ENCODE results near the gene TCEANC2. TPM values are rescaled to one million over a fixed set of nuclear protein-coding genes. Genes with fewer than 3 reads are reported as not detected.

The TCEANC2 gene
- total RNA-seq, 1 experiment from 2014 or later = 4.3 TPM

GRCh38 chr1:54137534-54138061 is 84.2 kb downstream of the TCEANC2 start:
- Histone ChIP-seq H3K36me3 (replicated peaks; ENCODE audit: control insufficient read depth, insufficient read depth, low read length) (no peaks in the 10 kb centered on the region), H3K27me3 (ENCODE audit: control insufficient read depth, insufficient read depth, low read length) (no peaks in the 10 kb centered on the region), H3K4me3 (ENCODE audit: insufficient read depth, low read depth, low read length) (no peak overlapping the region)
- DNase-seq = no peak

- no peak for DNase-seq
- Histone ChIP-seq H3K4me3 (ENCODE audit: insufficient read depth, low read depth, low read length) (no peak overlapping the region), H3K27me3 (ENCODE audit: control insufficient read depth, insufficient read depth, low read length) (no peaks in the 10 kb centered on the region), H3K36me3 (replicated peaks; ENCODE audit: control insufficient read depth, insufficient read depth, low read length) (no peaks in the 10 kb centered on the region)
Measured at GRCh38 chr1:54138994-54139393, 85.6 kb downstream of the TCEANC2 start.

- Histone ChIP-seq H3K4me3 (ENCODE audit: insufficient read depth, low read depth, low read length) (no peak overlapping the region), H3K27me3 (ENCODE audit: control insufficient read depth, insufficient read depth, low read length) (no peaks in the 10 kb centered on the region), H3K36me3 (replicated peaks; ENCODE audit: control insufficient read depth, insufficient read depth, low read length) (no peaks in the 10 kb centered on the region)
- DNase-seq = no peak
Measured at GRCh38 chr1:54139711-54140110, 86.3 kb downstream of the TCEANC2 start.

- Histone ChIP-seq H3K36me3 (replicated peaks; ENCODE audit: control insufficient read depth, insufficient read depth, low read length) (no peaks in the 10 kb centered on the region), H3K27me3 (ENCODE audit: control insufficient read depth, insufficient read depth, low read length) (no peaks in the 10 kb centered on the region), H3K4me3 (ENCODE audit: insufficient read depth, low read depth, low read length) (no peak overlapping the region)
- DNase-seq = no peak
Measured at GRCh38 chr1:54142146-54142900, 88.9 kb downstream of the TCEANC2 start.

GRCh38 chr1:54144366-54144765 is 91.0 kb downstream of the TCEANC2 start:
- Histone ChIP-seq H3K36me3 (replicated peaks; ENCODE audit: control insufficient read depth, insufficient read depth, low read length) (no peaks in the 10 kb centered on the region), H3K27me3 (ENCODE audit: control insufficient read depth, insufficient read depth, low read length) (no peaks in the 10 kb centered on the region), H3K4me3 (ENCODE audit: insufficient read depth, low read depth, low read length) (no peak overlapping the region)
- no peak for DNase-seq

GRCh38 chr1:54149734-54150133 is 96.3 kb downstream of the TCEANC2 start:
- H3K4me3 ChIP-seq (ENCODE audit: insufficient read depth, low read depth, low read length) = no peak overlapping the region
- no peaks in the 10 kb centered on the region for H3K36me3 ChIP-seq (replicated peaks; ENCODE audit: control insufficient read depth, insufficient read depth, low read length)
- no peaks in the 10 kb centered on the region for H3K27me3 ChIP-seq (ENCODE audit: control insufficient read depth, insufficient read depth, low read length)
- no peak for DNase-seq

GRCh38 chr1:54151013-54151412 is 97.6 kb downstream of the TCEANC2 start:
- Histone ChIP-seq H3K36me3 (replicated peaks; ENCODE audit: control insufficient read depth, insufficient read depth, low read length) (no peaks in the 10 kb centered on the region), H3K4me3 (ENCODE audit: insufficient read depth, low read depth, low read length) (no peak overlapping the region), H3K27me3 (ENCODE audit: control insufficient read depth, insufficient read depth, low read length) (no peaks in the 10 kb centered on the region)
- DNase-seq = no peak

- DNase-seq = no peak
- no peaks in the 10 kb centered on the region for H3K36me3 ChIP-seq (replicated peaks; ENCODE audit: control insufficient read depth, insufficient read depth, low read length)
- no peak within 1 kb of the TSS for H3K4me3 ChIP-seq (ENCODE audit: insufficient read depth, low read depth, low read length)
- H3K27me3 ChIP-seq (ENCODE audit: control insufficient read depth, insufficient read depth, low read length) = no peaks in the 10 kb centered on the region
Measured at GRCh38 chr1:54152696-54153095, 99.3 kb downstream of the TCEANC2 start, which contains the start of gene CDCP2. Gene CDCP2 (minus strand): TSS chr1:54153000. CDS start chr1:54152922, 78 bp downstream.

GRCh38 chr1:54153535-54154439 is 100.4 kb downstream of the TCEANC2 start:
- DNase-seq = peak; percentile 82
- Histone ChIP-seq H3K4me3 (ENCODE audit: insufficient read depth, low read depth, low read length) (no peak overlapping the region), H3K27me3 (ENCODE audit: control insufficient read depth, insufficient read depth, low read length) (no peaks in the 10 kb centered on the region), H3K36me3 (replicated peaks; ENCODE audit: control insufficient read depth, insufficient read depth, low read length) (no peaks in the 10 kb centered on the region)

Other genes with a start within 250 kb of the TCEANC2 start
- gene NDC1, start 215.3 kb upstream of the TCEANC2 start, total RNA-seq (2014; rRNA removed; shearing (Covaris generic)) = 92.6 and 110 TPM in 2 replicates
- gene YIPF1, start 163.8 kb upstream of the TCEANC2 start, total RNA-seq (2014; rRNA removed; shearing (Covaris generic)) = 26.9 and 29.3 TPM in 2 replicates
- 0.41 TPM in 1 of 2 replicates, not detected in the other for gene DIO1, start 159.4 kb upstream of the TCEANC2 start, total RNA-seq (2014; rRNA removed; shearing (Covaris generic))
- gene IFT25, start 107.9 kb upstream of the TCEANC2 start, total RNA-seq (2014; rRNA removed; shearing (Covaris generic)) = 25.7 and 30.0 TPM in 2 replicates
- 77.2 and 80.9 TPM in 2 replicates for gene LRRC42, start 107.3 kb upstream of the TCEANC2 start, total RNA-seq (2014; rRNA removed; shearing (Covaris generic))
- not detected in 2 replicates for gene LDLRAD1, start 35.4 kb upstream of the TCEANC2 start, total RNA-seq (2014; rRNA removed; shearing (Covaris generic))
- gene TMEM59, start 404 bp upstream of the TCEANC2 start, total RNA-seq (2014; rRNA removed; shearing (Covaris generic)) = 127 and 136 TPM in 2 replicates
- not detected in 2 replicates for gene CDCP2, start 99.4 kb downstream of the TCEANC2 start, total RNA-seq (2014; rRNA removed; shearing (Covaris generic))
- 13.3 and 14.3 TPM in 2 replicates for gene CYB5RL, start 146.4 kb downstream of the TCEANC2 start, total RNA-seq (2014; rRNA removed; shearing (Covaris generic))
- gene MRPL37, start 146.6 kb downstream of the TCEANC2 start, total RNA-seq (2014; rRNA removed; shearing (Covaris generic)) = 268 and 275 TPM in 2 replicates

Measured in H7 (cell line).